Keratinocyte (primary cell): Measurements from ENCODE around the gene TSHZ2. TPM values are rescaled to one million over a fixed set of nuclear protein-coding genes. Genes with fewer than 3 reads are reported as not detected.

Experiments
- DNase-seq: peaks from one replicate; pipeline ENCODE4 v3.0.0-alpha.2; 2011; ENCODE audit warnings: low read depth, missing footprints, low spot score
- FAIRE-seq: peaks from 2 replicates; lab custom pipeline; 2011; peaks lifted over from hg19 to GRCh38; lab: Jason Lieb, UNC
- H2AFZ ChIP-seq: 2 replicates; pipeline ENCODE4 v1.6.0; 2012; ENCODE audit warnings: low read length, control low read depth, inconsistent platforms; ENCODE audit not compliant: control insufficient read depth
- H3K27ac ChIP-seq: 2 replicates; pipeline ENCODE4 v1.5.1; 2011; ENCODE audit warnings: low read length; ENCODE audit not compliant: control insufficient read depth, insufficient read depth
- H3K27me3 ChIP-seq: 3 replicates; pipeline ENCODE4 v1.6.0; 2011; ENCODE audit warnings: low read length; ENCODE audit not compliant: control insufficient read depth, insufficient read depth; ENCODE audit errors: extremely low read depth
- H3K36me3 ChIP-seq, 2 experiments: 2 replicates in 1 of 2; 3 replicates in 1 of 2; pipeline ENCODE4 v1.5.1; 2011; ENCODE audit warnings: low read length in 2 of 2, mild to moderate bottlenecking in 1 of 2; ENCODE audit not compliant: control insufficient read depth in 2 of 2, insufficient read depth in 2 of 2; ENCODE audit errors: extremely low read depth in 1 of 2
- H3K4me1 ChIP-seq: 3 replicates; pipeline ENCODE4 v1.5.1; 2011; ENCODE audit warnings: low read length; ENCODE audit not compliant: control insufficient read depth, insufficient read depth; ENCODE audit errors: extremely low read depth
- H3K4me2 ChIP-seq: 3 replicates; pipeline ENCODE4 v1.6.0; 2011; ENCODE audit warnings: low read depth, low read length; ENCODE audit not compliant: control insufficient read depth, insufficient read depth; ENCODE audit errors: extremely low read depth
- H3K4me3 ChIP-seq, 3 experiments: fragments of 200-600 bp in 1 of 3; sonication (generic) in 1 of 3; 2 replicates in 2 of 3; 3 replicates in 1 of 3; pipeline ENCODE4 v1.5.1; 2011 to 2016; ENCODE audit warnings: low read length in 3 of 3, mild to moderate bottlenecking in 3 of 3, control low read depth in 2 of 3, inconsistent platforms in 1 of 3, low read depth in 1 of 3, mixed read lengths in 1 of 3, mixed run types in 1 of 3, moderate library complexity in 1 of 3; ENCODE audit not compliant: control insufficient read depth in 2 of 3, insufficient read depth in 2 of 3; ENCODE audit errors: extremely low read depth in 1 of 3
- H3K79me2 ChIP-seq: 2 replicates; pipeline ENCODE4 v1.6.0; 2012; ENCODE audit warnings: low read length; ENCODE audit not compliant: control insufficient read depth, insufficient read depth
- H3K9ac ChIP-seq: 3 replicates; pipeline ENCODE4 v1.6.0; 2011; ENCODE audit warnings: low read length; ENCODE audit not compliant: control insufficient read depth, insufficient read depth; ENCODE audit errors: extremely low read depth
- H3K9me1 ChIP-seq: 3 replicates; pipeline ENCODE4 v1.6.0; 2011; ENCODE audit warnings: low read length; ENCODE audit not compliant: control insufficient read depth, insufficient read depth; ENCODE audit errors: extremely low read depth
- H3K9me3 ChIP-seq: 2 replicates; pipeline ENCODE4 v1.5.1; 2012; ENCODE audit warnings: low read depth, low read length; ENCODE audit not compliant: control insufficient read depth
- H4K20me1 ChIP-seq: 3 replicates; pipeline ENCODE4 v1.6.0; 2011; ENCODE audit warnings: low read length; ENCODE audit not compliant: control insufficient read depth, insufficient read depth; ENCODE audit errors: extremely low read depth
- EZH2 ChIP-seq: IDR thresholded peaks from one replicate; pipeline ENCODE4 v1.6.1; 2012; ENCODE audit warnings: inconsistent platforms, mild to moderate bottlenecking, low read length, moderate library complexity
- dilution Hi-C: fragments of 300-500 bp; cut with MboI; formaldehyde crosslinking; loops from one replicate; pipeline ENCODE4 v1.7.0; 2020; ENCODE audit warnings: low sequenced_read_pairs; ENCODE audit not compliant: extremely low pct_ligation_motif_present
- polyA plus RNA-seq, 5 experiments: library from polyadenylated mRNA; depleted of rRNA in 3 of 5; stranded (reverse) in 3 of 5; stranded (forward) in 1 of 5; unstranded in 1 of 5; fragments of >200 nt; gene quantifications; 1 replicate in 1 of 5; 2 replicates in 3 of 5; 3 replicates in 1 of 5; pipeline versions ENCODE4 v1.2.1 to v1.2.3, GENCODE V29; 2011 to 2012; ENCODE audit warnings: missing spikeins in 2 of 5, low read depth in 1 of 5, low replicate concordance in 1 of 5
- TF ChIP-seq, protein P1 (sequence below), 3 experiments: IDR thresholded peaks in 1 of 3; conservative IDR thresholded peaks in 1 of 3; optimal IDR thresholded peaks in 1 of 3; 2 replicates in 2 of 3; 3 replicates in 1 of 3; pipeline versions ENCODE3 to v1.5.1; 2011; ENCODE audit warnings: low read length in 3 of 3, mild to moderate bottlenecking in 3 of 3, moderate library complexity in 2 of 3, control low read depth in 1 of 3, inconsistent platforms in 1 of 3; ENCODE audit not compliant: insufficient read depth in 2 of 3; ENCODE audit errors: extremely low read depth in 1 of 3

TSHZ2 gene
- polyA plus RNA-seq, 1 donor (not counting 4 experiments of a cell fraction or from before 2014, with no cell fraction given) = 1.1 TPM

DNA sequence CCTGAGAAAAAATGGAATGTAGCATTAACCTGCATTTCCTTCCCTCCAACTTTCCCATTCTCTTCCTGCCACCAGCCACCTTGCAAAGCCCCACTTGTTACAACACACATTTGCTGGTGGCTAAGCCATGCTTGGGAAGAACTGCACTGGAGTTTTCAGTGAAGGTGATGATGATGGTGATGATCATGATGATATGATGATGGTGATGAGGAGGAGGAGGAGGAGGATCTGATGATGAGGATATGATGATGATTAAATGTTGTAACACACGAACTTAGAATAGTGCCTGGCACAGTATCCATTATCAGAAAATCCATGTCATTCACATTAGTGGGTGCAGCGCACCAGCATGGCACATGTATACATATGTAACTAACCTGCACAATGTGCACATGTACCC, 297.2 kb downstream of the TSHZ2 start:
- DNase-seq = no peak
- no peak overlapping the region for H2AFZ ChIP-seq
- no peak overlapping the region for H3K9ac ChIP-seq
- no peaks in the 10 kb centered on the region for H3K79me2 ChIP-seq
- H4K20me1 ChIP-seq = no peaks in the 10 kb centered on the region
- H3K4me3 ChIP-seq = no peak overlapping the region
- FAIRE-seq = no peak
- no peaks in the 10 kb centered on the region for H3K9me1 ChIP-seq
- no peaks in the 10 kb centered on the region for H3K4me1 ChIP-seq
- dilution Hi-C loops = no loop called here
- no peak overlapping the region for H3K4me2 ChIP-seq
- no peaks in the 10 kb centered on the region for H3K27me3 ChIP-seq
- TF ChIP-seq, protein P1, sequence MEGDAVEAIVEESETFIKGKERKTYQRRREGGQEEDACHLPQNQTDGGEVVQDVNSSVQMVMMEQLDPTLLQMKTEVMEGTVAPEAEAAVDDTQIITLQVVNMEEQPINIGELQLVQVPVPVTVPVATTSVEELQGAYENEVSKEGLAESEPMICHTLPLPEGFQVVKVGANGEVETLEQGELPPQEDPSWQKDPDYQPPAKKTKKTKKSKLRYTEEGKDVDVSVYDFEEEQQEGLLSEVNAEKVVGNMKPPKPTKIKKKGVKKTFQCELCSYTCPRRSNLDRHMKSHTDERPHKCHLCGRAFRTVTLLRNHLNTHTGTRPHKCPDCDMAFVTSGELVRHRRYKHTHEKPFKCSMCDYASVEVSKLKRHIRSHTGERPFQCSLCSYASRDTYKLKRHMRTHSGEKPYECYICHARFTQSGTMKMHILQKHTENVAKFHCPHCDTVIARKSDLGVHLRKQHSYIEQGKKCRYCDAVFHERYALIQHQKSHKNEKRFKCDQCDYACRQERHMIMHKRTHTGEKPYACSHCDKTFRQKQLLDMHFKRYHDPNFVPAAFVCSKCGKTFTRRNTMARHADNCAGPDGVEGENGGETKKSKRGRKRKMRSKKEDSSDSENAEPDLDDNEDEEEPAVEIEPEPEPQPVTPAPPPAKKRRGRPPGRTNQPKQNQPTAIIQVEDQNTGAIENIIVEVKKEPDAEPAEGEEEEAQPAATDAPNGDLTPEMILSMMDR (optimal IDR thresholded peaks at IDR 0.05 in 1 of 3, IDR thresholded peaks at IDR 0.05 in 1 of 3, conservative IDR thresholded peaks at IDR 0.05 in 1 of 3; ENCODE audit: extremely low read depth in 1 of 3, insufficient read depth in 2 of 3, low read length in 3 of 3) = no peak
- TF ChIP-seq EZH2 = no peak
- H3K9me3 ChIP-seq = no peaks in the 10 kb centered on the region
- H3K36me3 ChIP-seq = no peaks in the 10 kb centered on the region
- no peak overlapping the region for H3K27ac ChIP-seq

DNA sequence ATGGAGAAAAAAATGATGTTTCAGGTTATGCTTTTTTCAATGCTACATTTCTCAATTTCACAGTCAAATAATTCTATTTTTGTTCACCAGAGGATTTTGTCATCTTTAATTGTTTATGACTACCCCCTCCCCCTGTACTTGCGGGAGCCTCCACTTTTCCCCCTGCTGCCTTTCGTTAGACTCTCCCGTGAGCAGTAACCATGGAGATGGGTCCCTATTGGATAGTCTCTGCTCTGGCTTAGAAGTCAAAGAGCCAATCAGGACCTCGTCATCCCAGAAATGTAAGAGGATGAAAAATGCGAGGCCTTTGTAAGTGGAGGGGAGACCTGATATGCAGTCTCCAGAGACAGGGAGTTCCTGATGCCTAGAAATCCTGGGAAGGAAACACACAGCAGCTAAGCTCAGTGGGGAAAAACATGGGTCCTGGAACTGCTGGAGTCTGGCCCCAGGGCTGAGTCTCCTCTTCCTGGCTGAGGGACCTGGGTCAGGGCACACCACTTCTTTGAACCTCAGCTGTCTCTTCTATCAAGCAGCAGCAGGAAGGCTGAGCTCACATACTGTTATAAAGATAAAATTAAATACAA, 298.7 kb downstream of the TSHZ2 start:
- H3K9me1 ChIP-seq = no peaks in the 10 kb centered on the region
- H3K4me1 ChIP-seq = no peaks in the 10 kb centered on the region
- H3K36me3 ChIP-seq = no peaks in the 10 kb centered on the region
- FAIRE-seq (no peak), DNase-seq (no peak)
- H3K4me2 ChIP-seq = no peak overlapping the region
- H3K79me2 ChIP-seq = no peaks in the 10 kb centered on the region
- no peak overlapping the region for H3K4me3 ChIP-seq
- TF ChIP-seq, protein P1 (optimal IDR thresholded peaks at IDR 0.05 in 1 of 3, IDR thresholded peaks at IDR 0.05 in 1 of 3, conservative IDR thresholded peaks at IDR 0.05 in 1 of 3; ENCODE audit: extremely low read depth in 1 of 3, insufficient read depth in 2 of 3, low read length in 3 of 3) = no peak
- TF ChIP-seq EZH2 = no peak
- H3K27ac ChIP-seq = no peak overlapping the region
- dilution Hi-C loops = no loop called here
- no peaks in the 10 kb centered on the region for H4K20me1 ChIP-seq
- no peak overlapping the region for H3K9ac ChIP-seq
- H3K27me3 ChIP-seq = no peaks in the 10 kb centered on the region
- no peak overlapping the region for H2AFZ ChIP-seq
- no peaks in the 10 kb centered on the region for H3K9me3 ChIP-seq
